Measurements from ENCODE around the gene KLHDC7B. TPM values are rescaled to one million over a fixed set of nuclear protein-coding genes. Genes with fewer than 3 reads are reported as not detected.

Gene KLHDC7B
- polyA plus RNA-seq (ENCODE audit: insufficient read length in 3 of 3) = under 1 TPM; 0.10 to 0.50 (median 0.15) TPM
- long read RNA-seq, donor 1 = 0 reads
- long read RNA-seq, donor 2, full-length matches to known transcripts = 2 of 2 reads
- long read RNA-seq, donor 2, partial matches to known transcripts = 0 of 2 reads
- long read RNA-seq, donor 2, other reads (novel, unspliced or antisense) = 0 of 2 reads
- long read RNA-seq, donor 3 = 0 reads
- long read RNA-seq, donor 4 = 0 reads
- long read RNA-seq, donor 5 = 0 reads
- long read RNA-seq, donor 6 = 0 reads
- long read RNA-seq, donor 7 = 0 reads
- long read RNA-seq, donor 8, partial matches to known transcripts = 0 of 1 reads
- long read RNA-seq, donor 8, other reads (novel, unspliced or antisense) = 0 of 1 reads
- long read RNA-seq, donor 9, partial matches to known transcripts = 0 of 1 reads
- long read RNA-seq, donor 9, other reads (novel, unspliced or antisense) = 0 of 1 reads
- long read RNA-seq, donor 10 = 0 reads
- long read RNA-seq, donor 11 = 0 reads
- long read RNA-seq, donor 12, full-length matches to known transcripts = 1 of 1 reads
- long read RNA-seq, donor 12, partial matches to known transcripts = 0 of 1 reads
- long read RNA-seq, donor 12, other reads (novel, unspliced or antisense) = 0 of 1 reads
- long read RNA-seq, donor 13 = 0 reads
- long read RNA-seq, donor 14 = 0 reads
- long read RNA-seq, donor 15 = 0 reads
- long read RNA-seq, donor 16, partial matches to known transcripts = 0 of 1 reads
- long read RNA-seq, donor 16, other reads (novel, unspliced or antisense) = 0 of 1 reads

DNA sequence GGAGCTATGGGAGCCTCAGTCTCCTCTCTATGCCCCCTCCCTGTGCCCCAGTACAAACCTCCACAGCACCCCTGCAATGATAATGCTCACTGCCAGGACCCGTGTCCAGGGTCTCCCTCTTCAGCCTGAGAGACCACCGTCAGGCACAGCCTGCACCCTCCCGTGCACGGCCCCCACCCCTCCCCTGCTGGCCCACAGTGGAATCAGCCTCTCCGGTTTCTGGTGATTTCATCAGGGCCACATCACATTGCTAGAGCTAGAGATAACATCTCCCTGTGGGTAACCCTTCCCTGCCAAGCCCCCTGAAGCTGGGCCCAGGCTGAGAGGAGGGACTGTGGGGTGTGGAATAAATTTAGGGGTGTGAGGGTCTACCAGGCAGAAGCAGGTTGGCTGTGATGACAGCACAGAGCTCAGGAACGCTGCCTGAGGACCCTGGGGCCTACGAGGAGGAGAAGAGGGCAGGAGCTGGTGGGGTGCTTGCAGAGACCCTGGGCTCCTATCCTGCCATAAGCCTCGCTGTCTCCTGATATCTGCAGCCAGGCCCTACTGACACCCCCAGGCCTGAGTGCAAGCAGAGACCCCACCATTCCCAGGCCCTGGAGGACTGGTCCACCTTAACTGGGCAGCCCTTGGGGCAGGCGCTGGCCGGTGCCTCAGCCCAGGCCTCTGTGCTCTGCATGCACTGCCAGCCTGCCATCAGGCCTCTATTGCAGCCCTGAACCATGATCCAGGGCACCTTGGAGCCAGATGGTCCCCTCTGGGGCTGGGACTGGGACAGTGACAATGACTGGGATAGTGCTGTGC, at the start of gene KLHDC7B:
TSS of gene KLHDC7B (plus strand) at position 378 of the 804 bp plus-strand sequence. CDS start at position 723, 345 bp downstream.
- no peak for DNase-seq (ENCODE audit: extremely low read depth in 1 of 11, low read depth in 9 of 11, low spot score in 4 of 11)

DNA sequence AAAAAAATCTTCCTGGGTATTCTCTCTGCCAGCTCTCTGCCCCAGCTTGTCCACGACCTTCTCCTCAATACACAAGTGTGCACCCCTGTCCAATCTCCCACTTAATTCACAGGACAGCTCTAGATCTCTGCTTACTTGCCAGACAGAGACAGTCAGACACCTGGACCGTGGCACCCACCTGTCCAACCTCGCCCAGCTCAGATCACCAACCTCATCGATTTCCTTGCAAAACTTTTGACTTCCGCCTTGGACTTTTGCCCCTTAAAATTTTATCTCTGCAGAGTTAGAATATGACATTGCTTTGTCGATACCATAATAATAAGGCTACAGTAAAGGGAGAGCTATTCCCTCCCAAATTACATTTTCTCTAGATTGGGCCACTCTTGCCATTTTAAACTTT, 48.6 kb upstream of the KLHDC7B start:
- no peak for DNase-seq (ENCODE audit: extremely low read depth in 1 of 11, low read depth in 9 of 11, low spot score in 4 of 11)

DNA sequence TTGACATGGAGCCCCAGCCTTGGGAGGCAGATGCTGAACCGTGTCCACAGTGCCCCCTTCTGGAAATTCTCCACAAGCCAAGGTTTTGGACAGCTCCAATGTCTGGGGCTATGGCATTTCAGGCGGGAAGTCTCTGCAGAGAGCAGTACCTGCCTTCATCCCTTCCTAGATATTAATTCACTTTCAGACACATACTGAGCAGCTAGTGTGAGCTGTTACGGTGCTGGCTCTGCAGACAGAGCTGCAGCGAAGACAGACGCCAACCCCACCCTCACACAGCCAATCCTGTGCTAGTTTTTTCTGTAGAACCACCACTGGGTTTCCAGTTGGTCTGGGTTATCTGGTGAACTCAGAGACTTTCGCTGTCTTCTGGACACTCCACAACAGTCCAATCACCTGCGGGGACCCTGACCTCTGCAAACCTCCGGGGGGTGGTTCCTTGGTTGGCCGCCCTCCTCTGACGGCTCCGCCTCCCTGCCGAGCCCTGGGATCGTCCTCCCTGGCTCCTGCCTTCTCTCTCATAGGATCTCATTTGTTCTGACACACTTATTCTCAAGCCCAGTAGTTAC, 47.3 kb upstream of the KLHDC7B start:
- peak in 1 of 11 donors; percentile 70 for DNase-seq (ENCODE audit: extremely low read depth in 1 of 11, low read depth in 9 of 11, low spot score in 4 of 11)

DNA sequence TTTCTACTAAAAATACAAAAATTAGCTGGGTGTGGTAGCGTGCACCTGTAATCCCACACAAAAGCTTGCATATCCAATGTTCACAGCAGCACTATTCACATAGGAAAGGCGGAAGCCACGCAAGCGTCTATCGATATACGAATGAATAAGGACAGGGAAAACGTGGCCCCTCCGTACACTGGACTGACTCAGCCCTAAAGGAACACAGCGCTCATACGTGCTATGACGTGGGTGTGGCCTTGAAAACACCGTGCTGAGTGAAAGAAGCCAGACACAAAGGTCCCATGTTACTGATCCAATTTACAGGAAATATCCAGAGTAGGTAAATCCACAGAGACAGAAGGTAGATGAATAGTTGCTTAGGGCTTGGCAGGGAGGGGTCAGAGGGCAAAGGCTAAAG, 45.2 kb upstream of the KLHDC7B start:
- DNase-seq (ENCODE audit: extremely low read depth in 1 of 11, low read depth in 9 of 11, low spot score in 4 of 11) = no peak

DNA sequence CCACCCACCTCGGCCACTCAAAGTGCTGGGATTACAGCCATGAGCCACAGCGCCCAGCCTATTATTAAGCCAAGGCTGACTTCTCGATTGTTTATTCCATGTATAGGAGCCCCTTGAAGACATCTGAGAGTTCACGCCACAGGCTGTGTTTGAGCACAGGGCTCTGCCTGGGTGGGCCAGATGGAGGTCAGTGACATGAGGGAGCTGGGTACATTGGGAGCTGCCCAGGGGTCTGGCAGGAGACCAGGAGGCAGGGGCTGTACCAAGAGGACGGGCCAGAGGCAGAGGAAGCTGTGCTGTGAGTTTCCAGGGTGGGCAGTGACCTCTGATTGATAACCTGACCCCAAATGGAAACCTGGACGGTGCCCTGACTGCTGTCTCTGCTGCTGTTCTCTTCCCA, 43.6 kb upstream of the KLHDC7B start:
- DNase-seq (ENCODE audit: extremely low read depth in 1 of 11, low read depth in 9 of 11, low spot score in 4 of 11) = no peak

DNA sequence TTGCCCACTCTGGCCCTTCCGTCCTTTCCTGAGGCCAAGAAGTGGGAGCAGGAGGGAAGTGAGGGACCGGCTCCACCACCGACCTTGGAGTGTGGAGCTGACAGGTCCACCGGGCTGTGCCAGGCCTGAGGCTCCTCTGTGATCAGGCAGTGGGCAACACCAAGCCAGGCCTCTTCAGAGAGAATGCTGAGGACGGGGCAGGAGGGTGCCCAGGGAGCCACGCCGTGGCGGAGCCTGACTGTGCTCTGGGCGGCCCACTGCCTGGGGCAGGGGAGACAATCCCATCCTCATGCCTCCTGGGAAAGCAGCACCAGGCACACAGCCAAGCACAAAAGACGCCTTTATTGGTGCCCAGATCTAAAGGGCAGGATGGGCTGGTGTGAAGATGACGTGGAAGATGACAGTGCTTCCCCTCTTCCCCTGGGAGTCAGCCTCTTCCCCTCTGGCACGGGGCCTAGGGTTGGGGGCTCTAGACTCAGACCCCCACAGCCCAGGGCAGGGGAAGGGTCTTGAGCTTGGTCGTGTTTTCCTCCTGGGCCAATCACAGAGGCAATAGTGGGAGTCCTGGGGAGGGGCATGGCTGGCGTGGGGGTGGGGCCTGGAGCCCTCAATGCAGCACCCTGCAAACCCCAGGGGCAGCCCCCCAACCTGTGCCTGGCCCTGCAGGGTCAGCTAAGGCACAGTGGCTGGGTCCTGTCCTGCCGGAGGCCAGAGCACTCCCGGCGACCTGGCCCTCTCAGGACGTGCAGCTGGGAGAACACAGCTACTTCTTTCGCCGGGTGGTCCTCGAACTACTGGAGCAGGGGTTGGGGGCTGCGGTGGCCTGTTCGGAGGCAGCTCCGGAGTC, 42.8 kb upstream of the KLHDC7B start:
- DNase-seq (ENCODE audit: extremely low read depth in 1 of 11, low read depth in 9 of 11, low spot score in 4 of 11) = no peak

DNA sequence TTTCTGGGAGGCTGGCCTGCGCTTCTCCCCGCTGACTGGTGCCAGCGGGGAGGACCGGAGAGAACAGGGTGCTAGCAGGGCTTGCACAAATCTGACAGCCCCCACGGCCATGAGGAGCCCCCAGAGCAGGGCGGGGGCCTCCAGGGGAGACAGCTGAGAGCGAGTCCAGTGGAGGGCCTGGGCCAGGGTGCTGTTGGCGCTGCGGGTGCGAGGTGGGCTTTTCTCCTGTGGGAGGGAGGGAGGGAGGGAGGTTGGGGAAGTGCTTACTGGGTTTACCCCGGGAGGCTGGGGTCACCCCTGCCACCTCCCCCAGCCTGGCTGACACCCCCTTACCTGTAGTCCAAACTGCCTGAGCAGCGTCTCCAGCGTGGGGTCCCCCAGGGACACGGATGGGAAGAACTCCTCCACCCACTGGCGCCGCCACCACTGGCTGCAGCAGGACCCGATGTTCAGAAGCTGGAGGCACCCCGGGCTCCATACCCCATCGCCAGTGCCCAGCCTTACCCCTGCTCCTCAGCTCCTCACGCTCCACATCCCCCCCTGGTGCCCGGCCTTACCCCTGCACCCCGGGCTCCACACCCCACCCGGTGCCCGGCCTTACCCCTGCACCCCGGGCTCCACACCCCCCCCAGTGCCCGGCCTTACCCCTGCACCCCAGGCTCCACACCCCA, 42.1 kb upstream of the KLHDC7B start:
- no peak for DNase-seq (ENCODE audit: extremely low read depth in 1 of 11, low read depth in 9 of 11, low spot score in 4 of 11)

DNA sequence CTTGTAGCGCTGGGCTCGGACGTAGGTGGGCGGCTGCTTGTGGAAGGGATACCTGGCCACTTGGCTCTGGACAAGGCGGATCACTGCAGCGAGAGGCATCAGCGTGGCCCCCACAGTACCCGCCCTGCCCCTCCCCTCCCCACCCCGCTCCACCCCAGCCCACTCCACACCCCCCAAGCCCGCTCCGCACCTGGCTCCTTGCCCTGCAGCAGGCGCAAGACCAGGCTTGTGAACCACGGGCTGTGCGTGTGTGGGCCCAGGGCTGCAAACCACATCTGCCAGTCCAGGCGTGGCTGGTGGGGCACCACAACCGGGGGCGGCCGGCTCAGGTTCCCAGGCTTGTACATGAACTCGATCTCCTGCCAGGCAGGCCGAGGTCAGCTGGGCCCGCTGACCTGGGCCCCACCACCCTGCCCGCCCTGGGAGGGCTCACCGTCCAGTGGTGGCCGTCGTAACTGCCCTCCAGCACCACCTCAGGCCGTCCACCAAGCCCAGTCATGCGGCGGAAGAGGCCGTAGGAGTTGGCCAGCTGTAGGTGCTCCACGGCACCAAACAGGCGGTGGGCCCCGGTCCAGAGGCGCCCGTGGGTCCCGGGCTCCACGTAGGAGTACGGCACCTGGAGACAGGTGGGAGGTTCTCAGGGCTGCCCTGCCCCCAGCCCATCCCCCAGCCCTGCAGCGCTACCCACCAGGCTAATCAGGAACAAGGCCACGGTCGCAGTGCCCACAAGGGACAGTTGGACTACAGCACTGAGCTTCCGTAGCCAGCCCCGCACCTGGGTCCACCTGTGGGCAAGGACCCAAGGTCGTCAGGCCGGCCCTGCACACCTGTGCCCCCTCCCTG, 41.1 kb upstream of the KLHDC7B start:
- DNase-seq (ENCODE audit: extremely low read depth in 1 of 11, low read depth in 9 of 11, low spot score in 4 of 11) = no peak

DNA sequence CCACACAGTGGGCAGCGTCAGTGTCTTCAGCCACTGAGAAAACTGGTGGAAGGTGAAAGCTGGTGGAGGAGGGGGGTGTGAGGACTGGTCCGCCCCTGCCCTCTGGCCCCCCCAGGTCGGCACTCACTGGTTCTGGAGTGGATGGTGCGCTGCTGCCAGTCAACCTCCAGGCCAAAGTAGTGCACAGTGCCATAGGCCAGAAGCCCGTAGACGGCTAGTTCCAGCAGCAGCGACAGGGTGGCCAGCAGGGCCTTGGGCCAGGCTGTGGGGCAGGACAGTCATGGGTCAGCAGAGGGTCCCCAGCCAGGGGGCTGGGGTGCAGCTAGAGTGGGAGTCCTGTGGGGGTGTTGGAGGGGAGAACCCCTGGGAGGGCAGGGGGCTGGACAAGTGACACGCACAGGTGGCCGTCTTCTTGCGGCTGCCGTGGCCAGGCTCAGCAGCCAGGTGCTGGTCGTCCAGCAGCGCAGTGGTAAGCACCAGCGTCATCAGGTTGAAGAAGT, 40.4 kb upstream of the KLHDC7B start:
- no peak for DNase-seq (ENCODE audit: extremely low read depth in 1 of 11, low read depth in 9 of 11, low spot score in 4 of 11)

DNA sequence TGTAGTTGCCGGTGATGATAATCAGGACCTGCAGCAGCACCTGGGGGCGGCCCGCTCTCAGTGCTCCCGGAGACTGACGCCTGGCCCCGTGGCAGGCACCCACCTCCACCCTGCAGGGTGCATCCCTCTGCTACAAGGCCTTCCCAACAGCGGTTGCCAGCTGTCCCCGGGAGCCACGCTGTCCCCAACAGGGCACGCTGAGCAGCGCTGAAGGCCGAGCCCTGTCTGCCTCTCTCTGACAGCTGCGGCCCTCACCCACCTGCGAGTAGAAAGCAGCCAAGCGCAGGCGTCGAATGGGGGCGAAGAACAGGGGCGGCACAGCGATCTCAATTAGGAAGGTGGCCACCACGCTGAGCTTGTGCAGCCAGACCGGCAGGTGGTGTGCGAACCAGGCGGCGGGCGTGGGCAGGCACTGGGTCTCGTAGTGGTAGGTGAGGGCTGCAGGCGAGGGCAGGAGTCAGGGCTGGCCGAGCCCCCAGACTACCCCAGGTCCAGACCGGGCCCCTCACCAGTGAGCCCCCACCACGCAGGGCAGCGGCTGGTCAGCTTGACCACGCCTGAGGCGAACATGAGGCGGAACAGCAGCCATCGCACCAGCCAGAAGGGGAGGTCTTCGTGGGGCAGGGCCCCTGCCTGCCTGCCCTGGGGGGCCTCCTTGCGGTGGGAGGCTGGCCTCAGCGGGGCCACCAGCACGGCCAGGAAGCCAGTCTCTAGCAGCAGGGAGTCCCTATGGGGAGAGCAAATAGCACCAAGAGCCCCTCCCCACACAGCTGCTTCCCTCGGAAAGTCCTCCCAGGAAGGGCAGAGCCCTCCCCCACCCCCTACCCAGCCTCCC, 39.7 kb upstream of the KLHDC7B start:
- DNase-seq (ENCODE audit: extremely low read depth in 1 of 11, low read depth in 9 of 11, low spot score in 4 of 11) = no peak

DNA sequence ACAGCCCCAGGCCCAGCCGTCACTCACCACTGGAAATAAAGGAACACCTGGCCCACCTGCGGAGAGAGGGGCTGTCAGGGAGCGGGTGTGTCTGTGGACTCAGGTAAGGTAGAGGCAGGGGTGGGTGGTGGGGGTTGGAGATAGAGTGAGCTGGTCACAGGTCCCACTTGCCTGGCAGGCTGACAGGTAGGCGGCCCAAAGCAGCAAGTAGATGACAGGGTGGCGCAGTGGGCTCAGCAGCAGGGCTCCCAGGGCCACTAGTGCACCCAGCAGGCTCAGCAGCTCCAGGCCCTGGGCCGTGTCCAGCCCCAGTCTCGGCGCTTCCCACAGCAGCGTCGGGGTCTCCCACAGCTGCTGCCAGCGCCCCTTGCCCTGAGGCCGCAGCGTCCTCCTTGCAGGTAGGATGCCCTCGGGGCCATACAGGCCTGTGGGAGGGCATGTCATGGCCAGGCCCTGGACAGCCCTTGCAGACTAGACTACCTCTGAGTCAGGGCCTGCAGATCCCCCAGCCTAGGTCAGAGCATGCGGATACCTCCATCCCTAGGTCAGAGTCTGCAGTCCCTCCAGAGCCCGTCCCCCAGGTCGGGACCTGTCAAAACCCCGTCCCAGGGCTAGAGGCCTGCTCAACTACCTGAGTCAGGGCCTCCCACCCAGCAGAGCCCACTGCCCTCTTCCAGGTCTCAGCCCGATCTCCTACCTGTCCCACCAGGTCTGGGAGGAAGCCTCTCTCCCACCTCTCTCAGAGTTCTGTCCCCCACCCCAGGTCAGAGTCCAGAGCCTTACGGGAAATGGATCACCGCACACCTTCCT, 38.9 kb upstream of the KLHDC7B start:
- no peak for DNase-seq (ENCODE audit: extremely low read depth in 1 of 11, low read depth in 9 of 11, low spot score in 4 of 11)

DNA sequence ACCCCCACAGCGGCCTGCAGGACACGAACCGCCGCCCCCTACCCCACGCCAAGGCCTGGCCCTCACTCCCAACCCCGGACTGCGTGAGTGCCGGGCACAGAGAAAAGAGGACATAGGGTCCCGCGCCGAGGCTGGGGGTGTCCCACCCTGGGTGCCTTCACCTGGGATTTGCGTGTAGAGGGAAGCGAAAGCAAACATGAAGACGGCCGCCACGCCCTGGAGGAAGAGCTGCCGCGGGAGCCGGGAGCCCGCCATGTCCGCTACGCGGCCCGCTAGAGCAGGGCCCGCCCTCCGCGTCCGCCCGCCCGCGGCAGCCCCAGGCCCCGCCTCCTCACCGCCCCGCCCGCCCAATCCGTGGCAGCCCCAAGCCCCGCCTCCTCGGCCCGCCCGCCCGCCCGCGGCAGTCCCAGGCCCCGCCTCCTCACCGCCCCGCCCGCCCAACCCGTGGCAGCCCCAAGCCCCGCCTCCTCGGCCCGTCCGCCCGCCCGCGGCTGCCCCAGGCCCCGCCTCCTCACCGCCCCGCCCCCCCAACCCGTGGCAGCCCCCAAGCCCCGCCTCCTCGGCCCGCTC, 38.2 kb upstream of the KLHDC7B start, which contains the start of gene LMF2:
TSS of gene LMF2 (minus strand) at position 282 of the 570 bp plus-strand sequence. CDS start at position 255, 27 bp downstream.
- DNase-seq (ENCODE audit: extremely low read depth in 1 of 11, low read depth in 9 of 11, low spot score in 4 of 11) = no peak

DNA sequence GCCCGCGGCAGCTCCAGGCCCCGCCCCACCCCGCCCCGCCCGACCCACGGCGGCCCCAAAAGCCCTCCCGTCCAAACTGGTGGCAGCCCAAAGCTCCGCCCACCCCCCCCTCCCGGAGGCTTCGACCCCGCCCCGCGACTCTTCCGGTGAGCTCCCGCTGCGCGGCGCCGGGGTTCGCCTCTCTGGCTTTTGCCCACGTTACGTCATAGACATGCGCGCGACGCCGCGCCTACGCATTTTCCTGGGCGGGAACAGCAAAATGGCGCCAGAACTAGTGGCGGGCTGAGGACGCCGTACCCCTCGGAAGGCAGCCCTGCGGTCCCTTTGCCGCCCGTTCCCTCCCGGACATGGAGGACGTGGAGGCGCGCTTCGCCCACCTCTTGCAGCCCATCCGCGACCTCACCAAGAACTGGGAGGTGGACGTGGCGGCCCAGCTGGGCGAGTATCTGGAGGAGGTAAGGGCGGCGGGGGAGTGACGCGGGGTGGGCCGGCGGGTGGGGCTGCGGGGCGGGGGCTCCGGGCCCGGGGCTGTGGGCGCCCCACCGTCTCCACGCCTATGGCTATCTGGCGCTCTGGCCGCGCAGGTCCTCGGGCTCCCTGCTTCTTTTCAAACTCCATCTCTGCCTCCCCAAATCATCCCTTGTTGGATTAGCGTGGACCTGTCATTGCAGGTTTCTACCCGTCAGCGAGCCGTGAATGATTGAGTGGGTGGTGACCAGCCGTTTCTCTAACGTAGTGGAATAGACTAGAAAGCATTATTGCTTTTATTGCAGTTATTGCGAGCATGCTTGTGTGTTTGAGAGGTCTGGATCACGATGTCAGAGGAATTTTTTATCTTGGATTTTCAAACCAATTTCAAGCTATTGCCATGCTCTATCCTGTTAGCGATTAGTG, 37.5 kb upstream of the KLHDC7B start, which contains the start of gene NCAPH2:
TSS of gene NCAPH2 (plus strand) at position 234 of the 894 bp plus-strand sequence. CDS start at position 348, 114 bp downstream.
- DNase-seq (ENCODE audit: extremely low read depth in 1 of 11, low read depth in 9 of 11, low spot score in 4 of 11) = peak; percentile 92 to 99 (median 96)

DNA sequence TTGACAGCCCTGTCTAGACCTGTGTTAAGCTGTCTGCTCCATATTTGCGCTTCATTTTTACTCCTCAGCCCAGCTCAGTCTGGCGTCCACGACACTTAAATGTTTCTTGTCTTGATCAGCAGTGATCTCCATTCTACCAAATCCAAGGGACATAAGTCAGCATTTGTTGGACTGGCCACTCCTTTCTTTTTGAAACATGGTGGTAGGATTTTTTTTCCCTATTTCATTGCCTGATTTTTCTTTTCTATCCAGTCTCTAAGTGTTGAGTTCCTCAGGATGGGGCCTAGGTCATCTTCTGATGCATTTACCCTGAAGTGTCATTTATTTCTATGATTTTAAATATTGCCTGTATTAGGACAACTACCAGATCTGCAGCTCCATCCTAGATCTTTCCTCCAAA, 36.8 kb upstream of the KLHDC7B start:
- no peak for DNase-seq (ENCODE audit: extremely low read depth in 1 of 11, low read depth in 9 of 11, low spot score in 4 of 11)
